Measurements from ENCODE around the gene TSC1. TPM values are rescaled to one million over a fixed set of nuclear protein-coding genes. Genes with fewer than 3 reads are reported as not detected.

Gene TSC1
- total RNA-seq, 1 donor from 2014 or later = 26.3 TPM

- TF ChIP-seq CTCF (conservative IDR thresholded peaks at IDR 0.05; ENCODE audit: low read depth, low read length) = no peak
- no peak overlapping the region for H3K4me3 ChIP-seq (ENCODE audit: low read depth, low read length)
- DNase-seq (ENCODE audit: low read depth) = no peak
Observed at GRCh38 chr9:132961002-132961401, 16.6 kb upstream of the TSC1 start.

GRCh38 chr9:132957805-132958204 lies 13.4 kb upstream of the TSC1 start:
- H3K4me3 ChIP-seq (ENCODE audit: low read depth, low read length) = no peak overlapping the region
- TF ChIP-seq CTCF (conservative IDR thresholded peaks at IDR 0.05; ENCODE audit: low read depth, low read length) = no peak
- no peak for DNase-seq (ENCODE audit: low read depth)

DNA sequence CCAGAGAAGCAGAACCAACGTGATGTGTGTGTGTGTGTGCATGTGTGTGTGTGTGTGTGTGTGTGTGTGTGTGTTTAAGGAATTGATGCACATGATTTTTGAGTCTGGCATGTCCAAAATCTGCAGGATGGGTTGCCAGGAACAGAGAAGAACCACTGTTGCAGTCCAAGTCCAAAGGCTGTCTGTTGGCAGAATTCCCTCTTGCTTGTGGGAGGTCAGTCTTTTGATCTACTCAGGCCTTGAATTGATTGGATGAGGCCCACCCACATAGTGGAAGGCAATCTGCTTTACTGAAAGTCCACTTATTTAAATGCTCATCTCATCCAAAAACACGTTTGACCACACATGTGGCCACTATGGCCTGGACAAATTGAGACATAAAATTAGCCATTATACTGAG lies 11.4 kb upstream of the TSC1 start:
- no peak for TF ChIP-seq CTCF (conservative IDR thresholded peaks at IDR 0.05; ENCODE audit: low read depth, low read length)
- H3K4me3 ChIP-seq (ENCODE audit: low read depth, low read length) = no peak overlapping the region
- no peak for DNase-seq (ENCODE audit: low read depth)

GRCh38 chr9:132955123-132955522 lies 10.7 kb upstream of the TSC1 start:
- DNase-seq (ENCODE audit: low read depth) = no peak
- no peak for TF ChIP-seq CTCF (conservative IDR thresholded peaks at IDR 0.05; ENCODE audit: low read depth, low read length)
- H3K4me3 ChIP-seq (ENCODE audit: low read depth, low read length) = no peak overlapping the region

GRCh38 chr9:132949709-132950108 lies 5.3 kb upstream of the TSC1 start:
- no peak for DNase-seq (ENCODE audit: low read depth)
- TF ChIP-seq CTCF (conservative IDR thresholded peaks at IDR 0.05; ENCODE audit: low read depth, low read length) = no peak
- H3K4me3 ChIP-seq (ENCODE audit: low read depth, low read length) = no peak overlapping the region

DNA sequence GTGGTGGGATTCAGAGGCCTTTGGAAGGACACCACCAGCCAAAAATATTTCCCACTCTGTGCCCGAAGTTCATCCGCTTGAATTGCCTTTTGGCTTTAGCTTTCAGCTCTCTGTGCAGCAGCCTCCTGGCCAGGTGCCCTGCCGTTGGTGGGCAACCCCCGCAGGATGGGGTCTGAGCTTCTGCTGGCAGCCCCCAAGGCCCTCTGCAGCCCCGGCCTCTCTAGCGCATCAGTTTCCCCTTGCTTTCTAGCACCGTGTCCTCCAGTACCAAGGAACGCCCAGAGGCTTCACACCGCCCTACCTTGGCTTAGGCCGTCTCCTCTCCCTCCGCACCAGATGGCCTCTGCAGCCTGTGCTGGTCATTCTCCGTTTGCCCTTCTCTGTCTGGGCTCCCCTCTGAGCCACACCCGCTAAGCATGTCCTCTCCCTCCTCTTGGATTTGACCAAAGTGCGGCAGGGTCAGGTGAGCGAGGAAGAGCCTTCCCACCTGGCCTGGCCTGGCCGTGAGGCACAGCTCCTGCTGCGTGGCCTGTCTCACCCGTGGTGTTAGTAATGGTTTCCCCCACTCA lies 4.2 kb upstream of the TSC1 start:
- no peak for TF ChIP-seq CTCF (conservative IDR thresholded peaks at IDR 0.05; ENCODE audit: low read depth, low read length)
- no peak for DNase-seq (ENCODE audit: low read depth)
- no peak overlapping the region for H3K4me3 ChIP-seq (ENCODE audit: low read depth, low read length)

GRCh38 chr9:132947756-132948155 lies 3.3 kb upstream of the TSC1 start:
- TF ChIP-seq CTCF (conservative IDR thresholded peaks at IDR 0.05; ENCODE audit: low read depth, low read length) = no peak
- H3K4me3 ChIP-seq (ENCODE audit: low read depth, low read length) = no peak overlapping the region
- DNase-seq (ENCODE audit: low read depth) = no peak

Measured in epithelial cell of proximal tubule (primary cell).